Right atrium auricular region (tissue), 2 donors: ENCODE results near the gene PCYT1A. TPM values are rescaled to one million over a fixed set of nuclear protein-coding genes. Genes with fewer than 3 reads are reported as not detected.
"Not testable (repeated sequence)": the region's sequence is repeated elsewhere in the genome, so short reads cannot be mapped to it uniquely, and the experiment has no call there.

Source experiments
- DNase-seq: peaks from one replicate; pipeline ENCODE4 v3.0.0-alpha.2; 2019; ENCODE audit warnings: low spot score
- H3K27ac ChIP-seq, 2 donors: fragments of 200-600 bp; sonication (generic); 1 replicate in 1 of 2; 2 replicates in 1 of 2; pipeline ENCODE4 v1.5.1; 2016 to 2019
- H3K27me3 ChIP-seq, 2 donors: fragments of 200-600 bp; sonication (generic); one replicate each; pipeline versions ENCODE4 v1.5.1 to v1.6.0; 2017 to 2019
- H3K36me3 ChIP-seq: fragments of 200-600 bp; sonication (generic); one replicate; pipeline ENCODE4 v1.5.1; 2016
- H3K4me1 ChIP-seq, 2 donors: fragments of 200-600 bp; sonication (generic); one replicate each; pipeline versions ENCODE4 v1.5.1 to v1.6.0; 2017 to 2019
- H3K4me3 ChIP-seq, 2 donors: fragments of 200-600 bp; sonication (generic); 1 replicate in 1 of 2; 2 replicates in 1 of 2; pipeline ENCODE4 v1.5.1; 2017 to 2019; ENCODE audit warnings: mild to moderate bottlenecking in 1 of 2, moderate library complexity in 1 of 2
- H3K9me3 ChIP-seq, 2 donors: fragments of 200-600 bp; sonication (generic); one replicate each; pipeline ENCODE4 v1.5.1; 2019
- total RNA-seq, 2 donors: library from RNA; depleted of rRNA; stranded (reverse); fragments of >200 nt; gene quantifications; one replicate each; pipeline ENCODE4 v1.1.0, GENCODE V29; 2016
- TF ChIP-seq, protein P1 (sequence below), 2 donors: fragments of 200-600 bp; sonication (generic); IDR thresholded peaks; one replicate each; pipeline ENCODE4 v1.5.1; 2019; ENCODE audit warnings: antibody characterized with exemption in 2 of 2

Gene PCYT1A
- total RNA-seq, 2 donors from 2014 or later = 89.0 to 135 TPM

DNA sequence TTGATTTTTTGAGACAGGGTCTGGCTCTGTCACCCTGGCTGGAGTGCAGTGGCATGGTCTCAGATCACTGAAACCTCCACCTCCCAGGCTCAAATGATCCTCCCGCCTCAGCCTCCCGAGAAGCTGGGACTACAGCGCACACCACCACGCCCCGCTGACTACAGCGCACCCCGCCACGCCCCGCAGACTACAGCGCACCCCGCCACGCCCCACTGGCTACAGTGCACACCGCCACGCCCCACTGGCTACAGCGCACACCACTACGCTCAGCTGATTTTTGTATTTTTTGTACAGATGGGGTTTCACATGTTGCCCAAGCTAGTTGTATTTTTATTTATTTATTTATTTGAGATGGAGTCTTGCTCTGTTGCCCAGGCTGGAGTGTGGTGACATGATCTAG, 35.6 kb downstream of the PCYT1A start:
- H3K36me3 ChIP-seq = peaks cover 32% of the 10 kb centered on the region
- no peak overlapping the region for H3K27ac ChIP-seq
- no peak for DNase-seq
- H3K9me3 ChIP-seq = no peaks in the 10 kb centered on the region
- TF ChIP-seq, protein P1, sequence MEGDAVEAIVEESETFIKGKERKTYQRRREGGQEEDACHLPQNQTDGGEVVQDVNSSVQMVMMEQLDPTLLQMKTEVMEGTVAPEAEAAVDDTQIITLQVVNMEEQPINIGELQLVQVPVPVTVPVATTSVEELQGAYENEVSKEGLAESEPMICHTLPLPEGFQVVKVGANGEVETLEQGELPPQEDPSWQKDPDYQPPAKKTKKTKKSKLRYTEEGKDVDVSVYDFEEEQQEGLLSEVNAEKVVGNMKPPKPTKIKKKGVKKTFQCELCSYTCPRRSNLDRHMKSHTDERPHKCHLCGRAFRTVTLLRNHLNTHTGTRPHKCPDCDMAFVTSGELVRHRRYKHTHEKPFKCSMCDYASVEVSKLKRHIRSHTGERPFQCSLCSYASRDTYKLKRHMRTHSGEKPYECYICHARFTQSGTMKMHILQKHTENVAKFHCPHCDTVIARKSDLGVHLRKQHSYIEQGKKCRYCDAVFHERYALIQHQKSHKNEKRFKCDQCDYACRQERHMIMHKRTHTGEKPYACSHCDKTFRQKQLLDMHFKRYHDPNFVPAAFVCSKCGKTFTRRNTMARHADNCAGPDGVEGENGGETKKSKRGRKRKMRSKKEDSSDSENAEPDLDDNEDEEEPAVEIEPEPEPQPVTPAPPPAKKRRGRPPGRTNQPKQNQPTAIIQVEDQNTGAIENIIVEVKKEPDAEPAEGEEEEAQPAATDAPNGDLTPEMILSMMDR (IDR thresholded peaks at IDR 0.05) = no peak
- H3K4me3 ChIP-seq = no peak overlapping the region
- no peaks in the 10 kb centered on the region for H3K4me1 ChIP-seq
- H3K27me3 ChIP-seq = no peaks in the 10 kb centered on the region

DNA sequence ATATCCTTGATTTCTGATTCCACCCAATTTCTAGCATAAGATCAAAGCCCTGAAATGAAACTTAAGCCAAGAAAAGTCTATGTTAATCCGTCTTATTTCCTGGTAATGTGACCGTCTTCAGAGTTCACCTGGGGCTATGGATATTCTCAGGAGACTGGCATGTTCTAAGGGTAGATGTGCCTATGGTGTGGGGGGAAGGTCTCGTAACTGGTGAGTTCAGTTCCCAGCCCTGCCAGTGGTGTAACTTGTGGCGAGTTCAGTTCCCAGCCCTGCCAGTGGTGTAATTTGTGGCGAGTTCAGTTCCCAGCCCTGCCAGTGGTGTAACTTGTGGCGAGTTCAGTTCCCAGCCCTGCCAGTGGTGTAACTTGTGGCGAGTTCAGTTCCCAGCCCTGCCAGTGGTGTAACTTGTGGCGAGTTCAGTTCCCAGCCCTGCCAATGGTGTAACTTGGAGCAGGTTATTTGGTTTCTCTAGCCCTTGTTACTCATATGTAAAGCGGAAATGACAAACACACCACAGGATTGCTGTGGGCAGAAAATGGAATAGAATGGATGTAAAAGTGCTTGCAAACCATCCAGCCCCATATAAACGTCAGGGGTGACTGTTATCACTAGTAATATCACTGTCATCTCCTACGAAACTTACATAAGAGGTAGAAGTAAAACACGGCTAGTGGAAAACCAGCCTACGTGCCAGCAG, 40.8 kb downstream of the PCYT1A start:
- Histone ChIP-seq H3K27me3 (no peaks in the 10 kb centered on the region), H3K4me1 (no peaks in the 10 kb centered on the region), H3K4me3 (no peak overlapping the region), H3K36me3 (peaks cover 44% of the 10 kb centered on the region), H3K27ac (no peak overlapping the region), H3K9me3 (no peaks in the 10 kb centered on the region)
- no peak for DNase-seq
- TF ChIP-seq, protein P1 (IDR thresholded peaks at IDR 0.05) = no peak

DNA sequence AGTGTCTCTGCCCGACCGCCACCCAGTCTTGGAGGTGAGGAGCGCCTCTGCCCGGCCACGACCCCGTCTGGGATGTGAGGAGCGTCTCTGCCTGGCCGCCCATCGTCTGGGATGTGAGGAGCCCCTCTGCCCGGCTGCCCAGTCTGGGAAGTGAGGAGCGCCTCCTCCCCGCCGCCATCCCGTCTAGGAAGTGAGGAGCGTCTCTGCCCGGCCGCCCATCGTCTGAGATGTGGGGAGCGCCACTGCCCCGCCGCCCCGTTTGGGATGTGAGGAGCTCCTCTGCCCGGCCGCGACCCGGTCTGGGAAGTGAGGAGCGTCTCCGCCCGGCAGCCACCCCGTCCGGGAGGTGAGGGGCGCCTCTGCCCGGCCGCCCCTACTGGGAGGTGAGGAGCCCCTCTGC, 43.4 kb downstream of the PCYT1A start:
- H3K36me3 ChIP-seq = peaks cover 58% of the 10 kb centered on the region
- DNase-seq, H3K27ac ChIP-seq: not testable (repeated sequence)

DNA sequence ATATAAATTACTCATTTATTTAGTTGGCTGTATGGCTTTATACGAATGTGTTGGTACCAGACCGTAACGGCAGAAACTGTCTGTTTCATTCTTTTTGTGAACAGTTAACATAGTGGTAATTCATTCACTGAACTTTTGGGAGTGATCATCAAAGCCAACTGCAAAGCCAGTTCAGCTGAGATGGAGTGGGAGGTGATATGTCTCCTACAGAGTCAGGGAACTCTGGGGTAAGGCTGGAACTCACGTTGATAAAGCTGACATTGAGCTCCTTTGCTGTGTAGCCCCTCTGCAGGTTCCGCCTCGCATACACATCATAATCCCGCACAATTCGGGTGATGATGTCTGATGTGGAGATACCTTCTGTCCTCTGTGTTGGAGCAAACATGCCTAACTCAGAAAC, 45.8 kb downstream of the PCYT1A start:
- Histone ChIP-seq H3K4me3 (no peak overlapping the region), H3K9me3 (no peaks in the 10 kb centered on the region), H3K4me1 (no peaks in the 10 kb centered on the region), H3K27me3 (no peaks in the 10 kb centered on the region), H3K27ac (no peak overlapping the region), H3K36me3 (peaks cover 69% of the 10 kb centered on the region)
- DNase-seq = no peak
- TF ChIP-seq, protein P1 (IDR thresholded peaks at IDR 0.05) = no peak

More for the DNA sequence above, 43.4 kb downstream of the PCYT1A start:
- not testable (repeated sequence) for H3K9me3 ChIP-seq, H3K4me3 ChIP-seq, H3K27me3 ChIP-seq, H3K4me1 ChIP-seq

DNA sequence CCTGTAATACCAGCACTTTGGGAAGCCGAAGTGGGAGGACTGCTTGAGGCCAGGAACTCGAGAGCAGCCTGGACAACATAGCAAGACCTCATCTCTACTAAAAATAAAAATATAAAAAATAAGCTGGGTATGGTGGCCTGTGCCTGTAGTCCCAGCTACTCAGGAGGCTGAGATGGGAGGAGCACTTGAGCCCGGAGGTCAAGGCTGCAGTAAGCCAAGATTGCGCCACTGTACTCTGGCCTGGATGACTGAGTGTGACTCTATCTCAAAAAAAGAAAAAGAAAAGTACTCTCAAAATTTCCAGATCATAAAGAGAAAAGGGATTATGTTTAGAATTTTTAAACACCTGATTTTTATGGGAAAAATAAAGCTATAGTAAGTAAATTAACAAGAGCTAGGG, 47.1 kb downstream of the PCYT1A start:
- Histone ChIP-seq H3K4me3 (no peak overlapping the region), H3K4me1 (no peaks in the 10 kb centered on the region), H3K27me3 (no peaks in the 10 kb centered on the region), H3K9me3 (no peaks in the 10 kb centered on the region), H3K27ac (no peak overlapping the region), H3K36me3 (peaks cover 58% of the 10 kb centered on the region)
- TF ChIP-seq, protein P1 (IDR thresholded peaks at IDR 0.05) = no peak
- no peak for DNase-seq

DNA sequence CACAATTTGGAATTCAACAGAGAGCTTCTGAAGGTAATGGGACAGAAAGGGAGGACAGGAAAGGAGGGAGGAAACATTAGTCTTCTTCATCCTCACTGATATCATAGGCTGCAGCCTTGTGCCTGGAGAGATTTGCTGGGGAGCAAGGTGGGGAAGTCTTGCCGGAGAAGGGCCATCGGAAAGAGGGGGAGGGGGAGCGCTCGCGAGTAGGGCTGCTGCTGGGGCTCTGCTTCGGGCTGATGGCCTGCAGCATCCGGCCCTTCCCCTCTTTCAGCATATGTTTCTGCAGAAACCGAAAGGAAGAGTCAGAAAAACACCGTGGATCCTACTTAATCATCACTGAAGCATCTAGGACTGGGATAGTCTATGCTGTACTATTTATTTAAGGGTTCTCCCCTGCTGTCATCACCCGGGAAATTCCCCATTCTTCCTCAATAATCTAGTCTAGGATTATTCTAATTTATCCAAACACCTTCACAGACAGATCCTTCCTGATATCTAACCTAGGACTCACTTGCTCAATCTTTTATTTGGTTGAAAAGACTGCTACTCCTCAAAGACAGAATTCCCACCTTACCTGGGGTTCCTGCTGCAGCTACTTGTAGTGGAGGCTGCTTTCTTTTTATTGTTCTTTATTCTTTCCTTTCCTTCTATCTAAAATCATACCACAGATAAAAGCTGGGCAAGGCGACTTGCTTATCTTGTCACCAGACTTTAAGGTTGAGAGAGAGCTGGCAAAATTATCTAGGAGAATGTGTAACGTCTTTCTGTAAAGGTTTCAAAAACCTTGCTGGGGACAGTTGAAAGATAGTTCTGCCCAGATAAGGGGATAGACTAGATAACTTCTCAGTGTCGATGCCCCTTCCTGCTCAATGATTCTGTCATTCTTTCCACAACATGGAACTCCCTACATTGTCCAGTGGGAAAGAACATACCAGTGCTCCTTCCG, 48.6 kb downstream of the PCYT1A start:
- TF ChIP-seq, protein P1 (IDR thresholded peaks at IDR 0.05) = no peak
- H3K4me3 ChIP-seq = no peak overlapping the region
- H3K36me3 ChIP-seq = peaks cover 51% of the 10 kb centered on the region
- no peaks in the 10 kb centered on the region for H3K4me1 ChIP-seq
- DNase-seq = no peak
- H3K9me3 ChIP-seq = no peaks in the 10 kb centered on the region
- H3K27ac ChIP-seq = no peak overlapping the region
- H3K27me3 ChIP-seq = no peaks in the 10 kb centered on the region
